ENCODE data around the gene CCDC88C. TPM values are rescaled to one million over a fixed set of nuclear protein-coding genes. Genes with fewer than 3 reads are reported as not detected.

The CCDC88C gene
- total RNA-seq, 1 experiment from 2014 or later, result 29.8 TPM

DNA sequence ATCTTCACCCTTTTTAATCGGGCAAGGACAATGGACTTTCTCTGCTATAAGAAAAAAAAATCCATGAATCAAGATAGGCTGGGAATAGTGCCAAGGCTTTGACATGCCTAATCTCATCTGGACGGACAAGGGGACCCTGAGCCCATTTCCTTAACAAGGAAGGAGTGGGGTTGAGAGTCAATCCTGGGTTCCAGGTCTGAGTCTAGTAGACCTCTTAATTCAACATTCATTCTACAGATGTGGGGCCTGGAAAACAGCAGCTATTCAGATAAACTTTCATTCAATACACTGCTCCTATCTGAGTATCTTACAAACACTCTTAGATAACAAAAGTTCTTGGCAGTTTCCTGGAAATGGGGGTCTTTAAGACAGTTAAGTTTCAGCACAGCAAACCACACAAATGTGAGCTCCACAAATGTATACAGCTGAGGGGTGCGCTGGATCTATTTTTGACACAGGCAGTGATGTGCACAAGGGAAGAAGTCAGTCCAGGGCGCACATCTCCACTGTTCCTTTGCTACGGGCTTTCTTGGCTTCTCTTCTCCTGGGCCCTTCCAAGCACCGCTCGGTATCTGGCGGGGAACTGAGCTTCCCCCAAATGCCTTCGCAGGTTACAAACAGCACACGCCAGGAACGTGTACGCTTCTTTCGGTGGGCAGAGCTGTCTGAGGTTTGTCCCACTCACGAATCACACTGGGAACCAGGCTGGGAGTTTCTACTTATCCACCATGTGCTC is 90.9 kb downstream of the CCDC88C start:
- no peak overlapping the region for H3K4me3 ChIP-seq (ENCODE audit: low read depth, low read length)
- Mint-ChIP-seq H3K4me1 (ENCODE audit: low read depth, unreplicated experiment) (no peaks in the 10 kb centered on the region), H3K9me3 (ENCODE audit: unreplicated experiment) (no peaks in the 10 kb centered on the region), H3K4me3 (ENCODE audit: unreplicated experiment) (no peak overlapping the region), H3K27me3 (ENCODE audit: insufficient read depth, unreplicated experiment) (no peaks in the 10 kb centered on the region), H3K27ac (ENCODE audit: unreplicated experiment) (no peak overlapping the region), H3K36me3 (ENCODE audit: insufficient read depth, unreplicated experiment) (peaks cover 12% of the 10 kb centered on the region)
- ChIA-PET CTCF (no interaction called here), POLR2A (no interaction called here)
- TF ChIP-seq, protein P1, sequence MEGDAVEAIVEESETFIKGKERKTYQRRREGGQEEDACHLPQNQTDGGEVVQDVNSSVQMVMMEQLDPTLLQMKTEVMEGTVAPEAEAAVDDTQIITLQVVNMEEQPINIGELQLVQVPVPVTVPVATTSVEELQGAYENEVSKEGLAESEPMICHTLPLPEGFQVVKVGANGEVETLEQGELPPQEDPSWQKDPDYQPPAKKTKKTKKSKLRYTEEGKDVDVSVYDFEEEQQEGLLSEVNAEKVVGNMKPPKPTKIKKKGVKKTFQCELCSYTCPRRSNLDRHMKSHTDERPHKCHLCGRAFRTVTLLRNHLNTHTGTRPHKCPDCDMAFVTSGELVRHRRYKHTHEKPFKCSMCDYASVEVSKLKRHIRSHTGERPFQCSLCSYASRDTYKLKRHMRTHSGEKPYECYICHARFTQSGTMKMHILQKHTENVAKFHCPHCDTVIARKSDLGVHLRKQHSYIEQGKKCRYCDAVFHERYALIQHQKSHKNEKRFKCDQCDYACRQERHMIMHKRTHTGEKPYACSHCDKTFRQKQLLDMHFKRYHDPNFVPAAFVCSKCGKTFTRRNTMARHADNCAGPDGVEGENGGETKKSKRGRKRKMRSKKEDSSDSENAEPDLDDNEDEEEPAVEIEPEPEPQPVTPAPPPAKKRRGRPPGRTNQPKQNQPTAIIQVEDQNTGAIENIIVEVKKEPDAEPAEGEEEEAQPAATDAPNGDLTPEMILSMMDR (IDR thresholded peaks at IDR 0.05; ENCODE audit: insufficient read depth in 1 of 2, low read depth in 1 of 2, low read length in 1 of 2, severe bottlenecking in 1 of 2, unreplicated experiment in 1 of 2), result no peak
- DNase-seq, result no peak
- intact Hi-C loops (cut with micrococcal nuclease; ENCODE audit: unreplicated experiment), result no loop called here
- no peaks in the 10 kb centered on the region for H3K9me3 ChIP-seq
- no peaks in the 10 kb centered on the region for H3K27me3 ChIP-seq (replicated peaks; ENCODE audit: control insufficient read depth, insufficient read depth, low read length)
- no TSS peak for BruUV-seq (replicated peaks)
- no peaks in the 10 kb centered on the region for H3K4me1 ChIP-seq
- H3K36me3 ChIP-seq (ENCODE audit: control insufficient read depth, insufficient read depth, low read length), result no peaks in the 10 kb centered on the region

DNA sequence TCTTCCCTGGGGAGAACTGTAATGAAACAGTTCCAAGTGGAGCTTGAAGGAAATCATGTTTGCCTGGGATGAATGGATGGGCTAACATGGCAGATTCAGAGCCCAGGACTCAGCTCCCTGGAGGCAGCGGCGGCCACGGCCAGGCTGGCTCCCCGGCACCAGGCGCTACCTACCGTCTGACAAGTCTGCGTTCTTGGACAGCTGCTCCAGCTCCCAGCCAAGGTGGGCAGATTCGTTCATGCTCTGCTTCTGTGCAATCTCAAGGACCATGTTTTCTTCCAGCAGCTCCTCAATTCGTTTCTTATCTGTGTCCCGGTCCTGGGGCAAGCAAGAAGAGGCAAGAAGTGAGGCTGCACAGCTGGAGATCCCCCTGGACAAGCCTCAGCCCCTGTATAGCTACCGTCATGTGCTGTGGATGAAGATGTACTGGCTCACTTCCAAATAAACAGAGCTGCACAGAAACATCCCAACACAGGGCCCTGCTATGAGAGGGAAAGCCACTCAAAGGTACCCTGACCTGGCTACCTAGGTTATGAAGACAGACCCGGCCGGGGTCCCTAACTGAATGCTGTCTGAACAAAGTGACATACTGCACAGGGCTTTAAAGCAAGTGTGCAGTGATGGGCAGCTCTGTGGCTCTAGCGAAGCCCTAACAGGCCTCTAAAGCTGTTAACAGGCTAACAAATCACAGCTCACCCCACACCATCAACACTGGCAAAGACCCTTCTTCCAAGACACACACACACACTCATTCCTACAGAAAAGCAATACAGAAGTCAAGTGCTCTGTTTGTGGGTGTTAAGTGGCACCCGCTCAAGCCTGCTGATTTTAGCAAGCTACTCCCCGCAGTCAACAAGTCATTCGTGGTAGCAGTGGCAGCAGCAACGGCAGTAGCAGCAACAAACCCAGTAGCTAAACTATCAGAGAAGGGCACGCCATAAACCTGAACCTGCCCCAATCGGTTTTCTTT is 92.7 kb downstream of the CCDC88C start:
- no TSS peak for BruUV-seq (replicated peaks)
- H3K4me1 ChIP-seq, result no peaks in the 10 kb centered on the region
- Mint-ChIP-seq H3K36me3 (ENCODE audit: insufficient read depth, unreplicated experiment) (peaks cover 12% of the 10 kb centered on the region), H3K27me3 (ENCODE audit: insufficient read depth, unreplicated experiment) (no peaks in the 10 kb centered on the region), H3K9me3 (ENCODE audit: unreplicated experiment) (no peaks in the 10 kb centered on the region), H3K27ac (ENCODE audit: unreplicated experiment) (peak overlapping the region; percentile 55), H3K4me1 (ENCODE audit: low read depth, unreplicated experiment) (no peaks in the 10 kb centered on the region), H3K4me3 (ENCODE audit: unreplicated experiment) (no peak overlapping the region)
- H3K27me3 ChIP-seq (replicated peaks; ENCODE audit: control insufficient read depth, insufficient read depth, low read length), result no peaks in the 10 kb centered on the region
- intact Hi-C loops (cut with micrococcal nuclease; ENCODE audit: unreplicated experiment), result no loop called here
- H3K4me3 ChIP-seq (ENCODE audit: low read depth, low read length), result no peak overlapping the region
- ChIA-PET POLR2A (interaction anchor here (0.9 kb wide), 1 partner anchor 94 kb away, joined by 3 read pairs; no protein-coding TSS in a partner anchor), CTCF (interaction anchor here (0.6 to 2.4 kb wide), 2 partner anchors 93 to 587 kb away, joined by 5 to 19 read pairs; partner anchors contain the start of gene CCDC88C)
- DNase-seq, result no peak
- H3K36me3 ChIP-seq (ENCODE audit: control insufficient read depth, insufficient read depth, low read length), result no peaks in the 10 kb centered on the region
- no peaks in the 10 kb centered on the region for H3K9me3 ChIP-seq
- TF ChIP-seq, protein P1 (IDR thresholded peaks at IDR 0.05; ENCODE audit: insufficient read depth in 1 of 2, low read depth in 1 of 2, low read length in 1 of 2, severe bottlenecking in 1 of 2, unreplicated experiment in 1 of 2), result no peak
